ENCODE data around the gene HEXD.
"Not testable (repeated sequence)": the region's sequence is repeated elsewhere in the genome, so short reads cannot be mapped to it uniquely, and the experiment has no call there.

Gene HEXD

GRCh38 chr17:82453151-82453550 is 35.0 kb downstream of the HEXD start:
- in situ Hi-C loops (cut with HindIII; ENCODE audit: low sequenced_read_pairs): not testable (repeated sequence)

- in situ Hi-C loops (cut with HindIII; ENCODE audit: low sequenced_read_pairs): not testable (repeated sequence)
These were observed 35.6 kb downstream of the HEXD start for GRCh38 chr17:82453706-82454105.

- in situ Hi-C loops (cut with HindIII; ENCODE audit: low sequenced_read_pairs): no loop called here
These were observed 39.2 kb downstream of the HEXD start for GRCh38 chr17:82457073-82457928.

GRCh38 chr17:82457929-82458178 is 39.7 kb downstream of the HEXD start:
- in situ Hi-C loops (cut with HindIII; ENCODE audit: low sequenced_read_pairs): no loop called here

GRCh38 chr17:82458179-82458884 is 40.2 kb downstream of the HEXD start, which contains the start of gene NARF:
Gene NARF (plus strand): TSS chr17:82458741. CDS start chr17:82458804, 63 bp downstream.
- in situ Hi-C loops (cut with HindIII; ENCODE audit: low sequenced_read_pairs): no loop called here

GRCh38 chr17:82458885-82459424 is 40.8 kb downstream of the HEXD start:
- in situ Hi-C loops (cut with HindIII; ENCODE audit: low sequenced_read_pairs): no loop called here

- in situ Hi-C loops (cut with HindIII; ENCODE audit: low sequenced_read_pairs): not testable (repeated sequence)
These were observed 41.8 kb downstream of the HEXD start for GRCh38 chr17:82459936-82460335.

- in situ Hi-C loops (cut with HindIII; ENCODE audit: low sequenced_read_pairs): no loop called here
These were observed 43.8 kb downstream of the HEXD start for GRCh38 chr17:82461827-82462524.

- in situ Hi-C loops (cut with HindIII; ENCODE audit: low sequenced_read_pairs): no loop called here
These were observed 45.2 kb downstream of the HEXD start for GRCh38 chr17:82463391-82463790.

GRCh38 chr17:82463925-82464566 is 45.9 kb downstream of the HEXD start:
- in situ Hi-C loops (cut with HindIII; ENCODE audit: low sequenced_read_pairs): no loop called here

- in situ Hi-C loops (cut with HindIII; ENCODE audit: low sequenced_read_pairs): no loop called here
These were observed 46.4 kb downstream of the HEXD start for GRCh38 chr17:82464567-82464929.

- in situ Hi-C loops (cut with HindIII; ENCODE audit: low sequenced_read_pairs): no loop called here
These were observed 47.0 kb downstream of the HEXD start for GRCh38 chr17:82465023-82465603.

GRCh38 chr17:82468692-82469091 is 50.5 kb downstream of the HEXD start:
- in situ Hi-C loops (cut with HindIII; ENCODE audit: low sequenced_read_pairs): no loop called here

- in situ Hi-C loops (cut with HindIII; ENCODE audit: low sequenced_read_pairs): no loop called here
These were observed 51.9 kb downstream of the HEXD start for GRCh38 chr17:82470065-82470464.

- in situ Hi-C loops (cut with HindIII; ENCODE audit: low sequenced_read_pairs): no loop called here
These were observed 56.3 kb downstream of the HEXD start for GRCh38 chr17:82474223-82475010.

GRCh38 chr17:82475458-82475857 is 57.3 kb downstream of the HEXD start:
- in situ Hi-C loops (cut with HindIII; ENCODE audit: low sequenced_read_pairs): no loop called here

GRCh38 chr17:82477934-82478333 is 59.8 kb downstream of the HEXD start:
- in situ Hi-C loops (cut with HindIII; ENCODE audit: low sequenced_read_pairs): no loop called here

GRCh38 chr17:82479602-82480001 is 61.5 kb downstream of the HEXD start:
- in situ Hi-C loops (cut with HindIII; ENCODE audit: low sequenced_read_pairs): no loop called here

- in situ Hi-C loops (cut with HindIII; ENCODE audit: low sequenced_read_pairs): no loop called here
These were observed 62.2 kb downstream of the HEXD start for GRCh38 chr17:82480318-82480717.

GRCh38 chr17:82483204-82483660 is 65.1 kb downstream of the HEXD start:
- in situ Hi-C loops (cut with HindIII; ENCODE audit: low sequenced_read_pairs): no loop called here
